NT2/D1 (cell line): ENCODE measurements around the gene WDCP.

ENCODE experiments used
- DNase-seq: peaks from one replicate; pipeline ENCODE4 v3.0.0-alpha.2; 2011; ENCODE audit warnings: low read depth, low spot score
- H3K27me3 ChIP-seq: 2 replicates; pipeline ENCODE4 v1.6.0; 2011; ENCODE audit warnings: mild to moderate bottlenecking; ENCODE audit not compliant: insufficient read length, insufficient read depth
- H3K36me3 ChIP-seq: 2 replicates; pipeline ENCODE4 v1.6.1; 2011; ENCODE audit warnings: mild to moderate bottlenecking, low read length, mixed read lengths; ENCODE audit not compliant: insufficient read depth, insufficient read length
- H3K4me1 ChIP-seq: 2 replicates; pipeline ENCODE4 v1.5.1; 2011; ENCODE audit not compliant: insufficient read depth, insufficient read length
- H3K4me3 ChIP-seq: 2 replicates; pipeline ENCODE4 v1.5.1; 2011; ENCODE audit warnings: low read depth; ENCODE audit not compliant: insufficient read length
- H3K9ac ChIP-seq: 2 replicates; pipeline ENCODE4 v1.6.0; 2011; ENCODE audit warnings: low read depth; ENCODE audit not compliant: insufficient read length
- H3K9me3 ChIP-seq: 2 replicates; pipeline ENCODE4 v1.5.1; 2011; ENCODE audit warnings: mild to moderate bottlenecking, low read length; ENCODE audit not compliant: insufficient read depth
- SUZ12 ChIP-seq: IDR thresholded peaks from 2 replicates; pipeline ENCODE4 v1.6.1; 2011; ENCODE audit not compliant: insufficient read length, insufficient read depth; ENCODE audit errors: extremely low read depth
- YY1 ChIP-seq: IDR thresholded peaks from 2 replicates; pipeline ENCODE4 v1.6.1; 2011; ENCODE audit not compliant: insufficient read length, insufficient read depth
- ZNF274 ChIP-seq: IDR thresholded peaks from 2 replicates; pipeline ENCODE4 v1.6.1; 2011; ENCODE audit warnings: mild to moderate bottlenecking, low read depth, low read length

Gene WDCP

GRCh38 chr2:24055750-24056149 lies 8.6 kb upstream of the WDCP start:
- Histone ChIP-seq H3K9ac (no peak overlapping the region), H3K4me3 (no peak overlapping the region), H3K9me3 (no peaks in the 10 kb centered on the region), H3K4me1 (no peaks in the 10 kb centered on the region), H3K27me3 (peaks cover 2% of the 10 kb centered on the region), H3K36me3 (peaks cover 7% of the 10 kb centered on the region)
- no peak for TF ChIP-seq YY1
- DNase-seq, result no peak

GRCh38 chr2:24054366-24055010 lies 7.3 kb upstream of the WDCP start:
- Histone ChIP-seq H3K36me3 (peaks cover 7% of the 10 kb centered on the region), H3K4me1 (no peaks in the 10 kb centered on the region), H3K4me3 (no peak overlapping the region), H3K27me3 (peaks cover 11% of the 10 kb centered on the region), H3K9me3 (no peaks in the 10 kb centered on the region), H3K9ac (no peak overlapping the region)
- TF ChIP-seq SUZ12, result no peak
- TF ChIP-seq ZNF274, result no peak
- no peak for TF ChIP-seq YY1
- no peak for DNase-seq

- Histone ChIP-seq H3K27me3 (peaks cover 11% of the 10 kb centered on the region), H3K9ac (no peak overlapping the region), H3K4me1 (no peaks in the 10 kb centered on the region), H3K9me3 (no peaks in the 10 kb centered on the region), H3K36me3 (peaks cover 7% of the 10 kb centered on the region), H3K4me3 (no peak overlapping the region)
- no peak for DNase-seq
- TF ChIP-seq YY1 (no peak), SUZ12 (no peak), ZNF274 (no peak)
These were observed 5.8 kb upstream of the WDCP start for GRCh38 chr2:24052951-24053350.

- no peak overlapping the region for H3K9ac ChIP-seq
- DNase-seq, result no peak
- no peak overlapping the region for H3K4me3 ChIP-seq
- H3K27me3 ChIP-seq, result peaks cover 11% of the 10 kb centered on the region
- no peaks in the 10 kb centered on the region for H3K4me1 ChIP-seq
- H3K9me3 ChIP-seq, result no peaks in the 10 kb centered on the region
- no peak for TF ChIP-seq ZNF274
- no peak for TF ChIP-seq YY1
- TF ChIP-seq SUZ12, result no peak
- peaks cover 7% of the 10 kb centered on the region for H3K36me3 ChIP-seq
These were observed 4.6 kb upstream of the WDCP start for GRCh38 chr2:24051833-24052232.

- Histone ChIP-seq H3K9me3 (no peaks in the 10 kb centered on the region), H3K36me3 (peaks cover 7% of the 10 kb centered on the region), H3K9ac (peak overlapping the region; percentile 82), H3K27me3 (peaks cover 11% of the 10 kb centered on the region), H3K4me3 (peak overlapping the region; percentile 67), H3K4me1 (peaks cover 2% of the 10 kb centered on the region)
- TF ChIP-seq SUZ12 (no peak), ZNF274 (no peak), YY1 (no peak)
- DNase-seq, result no peak
These were observed 3.1 kb upstream of the WDCP start for GRCh38 chr2:24050041-24050979.

- TF ChIP-seq SUZ12 (no peak), ZNF274 (no peak), YY1 (no peak)
- Histone ChIP-seq H3K36me3 (peaks cover 4% of the 10 kb centered on the region), H3K27me3 (peaks cover 11% of the 10 kb centered on the region), H3K4me1 (peaks cover 2% of the 10 kb centered on the region), H3K4me3 (peak within 1 kb of the TSS; percentile 67), H3K9ac (peak within 1 kb of the TSS; percentile 82), H3K9me3 (no peaks in the 10 kb centered on the region)
- DNase-seq, result no peak
These were observed 2.4 kb upstream of the WDCP start, which contains the start of gene FKBP1B for GRCh38 chr2:24049485-24050021. Gene FKBP1B (plus strand): TSS chr2:24049741. CDS start chr2:24049850, 109 bp downstream.
